Muscle of leg (tissue), 11 donors: ENCODE results near the gene PCBP3. TPM values are rescaled to one million over a fixed set of nuclear protein-coding genes. Genes with fewer than 3 reads are reported as not detected.
A peak's percentile ranks its signal among the peaks of the same experiment; 100 is the strongest.
"Not testable (repeated sequence)": the region's sequence is repeated elsewhere in the genome, so short reads cannot be mapped to it uniquely, and the experiment has no call there.

ENCODE experiments used
- DNase-seq: peaks from one replicate; pipeline ENCODE4 v3.0.0; 2013
- H3K27ac ChIP-seq: one replicate; pipeline ENCODE4 v1.5.1; 2013; ENCODE audit warnings: mild to moderate bottlenecking, low read length, control low read depth
- H3K27me3 ChIP-seq: one replicate; pipeline ENCODE4 v1.6.1; 2013; ENCODE audit warnings: low read length; ENCODE audit not compliant: control insufficient read depth, insufficient read depth
- H3K36me3 ChIP-seq: one replicate; pipeline ENCODE4 v1.6.1; 2013; ENCODE audit warnings: low read length; ENCODE audit not compliant: control insufficient read depth, insufficient read depth
- H3K4me1 ChIP-seq: one replicate; pipeline ENCODE4 v1.6.1; 2013; ENCODE audit warnings: low read length; ENCODE audit not compliant: control insufficient read depth, insufficient read depth
- H3K4me3 ChIP-seq: one replicate; pipeline ENCODE4 v1.5.1; 2013; ENCODE audit warnings: low read length, control low read depth
- H3K9me3 ChIP-seq: replicated peaks from 2 replicates; pipeline ENCODE4 v1.6.1; 2013; ENCODE audit warnings: low read depth, low read length; ENCODE audit not compliant: control insufficient read depth
- WGBS: methylation state at CpG from one replicate; pipeline ENCODE4 v1.1.5; 2013; ENCODE audit warnings: missing lambda C conversion rate; ENCODE audit not compliant: insufficient coverage; 5-methylcytosine and 5-hydroxymethylcytosine counted together
- polyA plus RNA-seq, 8 donors: library from polyadenylated mRNA; unstranded; fragments of 120-200 nt; gene quantifications; one replicate each; pipeline versions ENCODE4 v1.2.1 to v1.2.3, GENCODE V29; 2013; ENCODE audit warnings: inconsistent platforms in 1 of 8, low replicate concordance in 1 of 8; ENCODE audit not compliant: insufficient read length in 8 of 8, insufficient read depth in 1 of 8
- total RNA-seq: library from RNA; stranded (reverse); fragments of 120-200 nt; gene quantifications from one replicate; pipeline ENCODE4 v1.2.4, GENCODE V29; 2013

The PCBP3 gene
- total and polyA plus RNA-seq, 9 donors, result 0.76 to 2.3 (median 1.2) TPM

- no peaks in the 10 kb centered on the region for H3K27me3 ChIP-seq
- peaks cover 59% of the 10 kb centered on the region for H3K4me1 ChIP-seq
- no peaks in the 10 kb centered on the region for H3K36me3 ChIP-seq
- peak overlapping the region; percentile 99 for H3K27ac ChIP-seq
- WGBS, result 14% methylated on average over 20 of the region's 20 CpGs
- no peaks in the 10 kb centered on the region for H3K9me3 ChIP-seq
- no peak overlapping the region for H3K4me3 ChIP-seq
- DNase-seq, result peak; percentile 93
These were observed 328.3 kb downstream of the PCBP3 start for GRCh38 chr21:45971616-45972352.

- Histone ChIP-seq H3K4me3 (peak overlapping the region; percentile 23), H3K9me3 (no peaks in the 10 kb centered on the region), H3K27ac (peak overlapping the region; percentile 99), H3K36me3 (no peaks in the 10 kb centered on the region), H3K4me1 (peaks cover 64% of the 10 kb centered on the region), H3K27me3 (no peaks in the 10 kb centered on the region)
- DNase-seq, result peak; percentile 78
- 5% methylated on average over 16 of the region's 19 CpGs for WGBS
These were observed 328.8 kb downstream of the PCBP3 start for GRCh38 chr21:45972353-45972715.

- Histone ChIP-seq H3K27ac (peak overlapping the region; percentile 99), H3K4me1 (peaks cover 66% of the 10 kb centered on the region), H3K27me3 (no peaks in the 10 kb centered on the region), H3K36me3 (no peaks in the 10 kb centered on the region), H3K4me3 (peak overlapping the region; percentile 41), H3K9me3 (no peaks in the 10 kb centered on the region)
- DNase-seq, result peak; percentile 99
- WGBS, result under 1% methylated on average over 56 of the region's 58 CpGs
These were observed 329.4 kb downstream of the PCBP3 start for GRCh38 chr21:45972716-45973474.

GRCh38 chr21:45973475-45974072 lies 330.0 kb downstream of the PCBP3 start:
- H3K4me1 ChIP-seq, result peaks cover 73% of the 10 kb centered on the region
- H3K27me3 ChIP-seq, result no peaks in the 10 kb centered on the region
- WGBS, result under 1% methylated on average over 35 of the region's 38 CpGs
- peak overlapping the region; percentile 41 for H3K4me3 ChIP-seq
- H3K27ac ChIP-seq, result peak overlapping the region; percentile 99
- H3K9me3 ChIP-seq, result no peaks in the 10 kb centered on the region
- H3K36me3 ChIP-seq, result no peaks in the 10 kb centered on the region
- peak; percentile 98 for DNase-seq

GRCh38 chr21:45974073-45975019 lies 330.8 kb downstream of the PCBP3 start:
- DNase-seq, result peak; percentile 91
- Histone ChIP-seq H3K27ac (peak overlapping the region; percentile 99), H3K27me3 (no peaks in the 10 kb centered on the region), H3K36me3 (no peaks in the 10 kb centered on the region), H3K4me3 (peak overlapping the region; percentile 41), H3K4me1 (peaks cover 78% of the 10 kb centered on the region), H3K9me3 (no peaks in the 10 kb centered on the region)
- under 1% methylated on average over 51 of the region's 59 CpGs for WGBS

GRCh38 chr21:45975020-45975666 lies 331.6 kb downstream of the PCBP3 start:
- Histone ChIP-seq H3K36me3 (no peaks in the 10 kb centered on the region), H3K4me3 (no peak overlapping the region), H3K9me3 (no peaks in the 10 kb centered on the region), H3K27me3 (no peaks in the 10 kb centered on the region), H3K4me1 (peaks cover 82% of the 10 kb centered on the region), H3K27ac (peak overlapping the region; percentile 99)
- DNase-seq, result peak; percentile 93
- 17% methylated on average over 23 of the region's 33 CpGs for WGBS

GRCh38 chr21:45975667-45976409 lies 332.3 kb downstream of the PCBP3 start:
- H3K9me3 ChIP-seq, H3K36me3 ChIP-seq, H3K27me3 ChIP-seq, H3K4me3 ChIP-seq, DNase-seq: not testable (repeated sequence)
- Histone ChIP-seq H3K4me1 (peaks cover 79% of the 10 kb centered on the region), H3K27ac (peak overlapping the region; percentile 99)
- 67% methylated on average over 5 of the region's 13 CpGs for WGBS

- no CpG with 5 or more reads among the region's 11 CpGs for WGBS
- peaks cover 72% of the 10 kb centered on the region for H3K4me1 ChIP-seq
These were observed 333.3 kb downstream of the PCBP3 start for GRCh38 chr21:45976701-45977311.

More at GRCh38 chr21:45976701-45977311, 333.3 kb downstream of the PCBP3 start:
- Histone ChIP-seq H3K27me3 (no peaks in the 10 kb centered on the region), H3K36me3 (no peaks in the 10 kb centered on the region), H3K4me3 (no peak overlapping the region), H3K9me3 (no peaks in the 10 kb centered on the region), H3K27ac (peak overlapping the region; percentile 76)
- peak; percentile 55 for DNase-seq
